K562 (cell line): ENCODE measurements around the gene RNASE7. TPM values are rescaled to one million over a fixed set of nuclear protein-coding genes. Genes with fewer than 3 reads are reported as not detected.

Experiments used
- ATAC-seq: fragments of 200-7000 bp; cut with Tn5 transposase; 3 replicates; pipeline ENCODE4 v1.9.1; 2020; ENCODE audit warnings: moderate library complexity
- BruUV-seq: library from RNA; stranded (reverse); fragments of 400-500 nt; replicated peaks from 2 replicates; lab custom pipeline; 2021; lab: Mats Ljungman, UMichigan
- CTCF ChIA-PET: fragments of 300-600 bp; formaldehyde crosslinking; extraction: SDS; loops from one replicate; lab custom pipeline; 2021; ENCODE audit warnings: low intra/inter-chr PET ratio; lab: Yijun Ruan, JAX
- POLR2A ChIA-PET: fragments of 300-600, 350-650 bp; sonication (Branson Sonifier 250); formaldehyde crosslinking; extraction: SDS; loops from one replicate; lab custom pipeline; 2021; ENCODE audit warnings: antibody characterized with exemption, inconsistent platforms; lab: Yijun Ruan, JAX
- DNase-seq, 4 experiments: peaks; one replicate each; pipeline versions ENCODE4 v3.0.0 to v3.0.0-alpha.2; 2011 to 2018; ENCODE audit warnings: low spot score in 3 of 4, mixed read lengths in 3 of 4; ENCODE audit errors: extremely low read depth in 1 of 4
- FAIRE-seq: peaks from 2 replicates; lab custom pipeline; 2011; peaks lifted over from hg19 to GRCh38; lab: Jason Lieb, UNC
- H2AFZ ChIP-seq: 2 replicates; pipeline ENCODE4 v1.6.0; 2011; ENCODE audit warnings: low read depth, low read length, control low read depth, inconsistent platforms
- H3K27ac ChIP-seq: fragments of 200-600 bp; 3 replicates; pipeline ENCODE4 v1.8.0; 2011; ENCODE audit warnings: low read depth, mild to moderate bottlenecking, control low read depth, inconsistent platforms, low read length, moderate library complexity, mixed read lengths; ENCODE audit errors: extremely low read depth
- H3K27me3 ChIP-seq, 2 experiments: fragments of 300-600 bp in 1 of 2; 2 replicates in 1 of 2; 3 replicates in 1 of 2; pipeline versions ENCODE4 v1.6.0 to v1.8.0; 2011; ENCODE audit warnings: inconsistent platforms in 2 of 2, low read length in 2 of 2, mild to moderate bottlenecking in 1 of 2, mixed read lengths in 1 of 2, moderate library complexity in 1 of 2; ENCODE audit not compliant: control insufficient read depth in 2 of 2, insufficient read depth in 2 of 2
- H3K36me3 ChIP-seq: fragments of 300-600 bp; 3 replicates; pipeline ENCODE4 v1.8.0; 2011; ENCODE audit warnings: mild to moderate bottlenecking, low read length, inconsistent platforms; ENCODE audit not compliant: control insufficient read depth, insufficient read depth
- H3K4me1 ChIP-seq, 2 experiments: fragments of 200-600 bp in 1 of 2; replicated peaks in 1 of 2; 2 replicates in 1 of 2; 3 replicates in 1 of 2; pipeline versions ENCODE4 v1.5.1 to v1.8.0; 2011; ENCODE audit warnings: inconsistent platforms in 2 of 2, low read length in 2 of 2, mild to moderate bottlenecking in 1 of 2, mixed read lengths in 1 of 2, moderate library complexity in 1 of 2; ENCODE audit not compliant: control insufficient read depth in 2 of 2, insufficient read depth in 2 of 2
- H3K4me2 ChIP-seq: 2 replicates; pipeline ENCODE4 v1.6.1; 2011; ENCODE audit warnings: low read length, control low read depth, inconsistent platforms, mixed read lengths; ENCODE audit not compliant: insufficient read depth
- H3K4me3 ChIP-seq: fragments of 200-600 bp; sonication (generic), shearing (Covaris generic); 2 replicates; pipeline ENCODE4 v1.5.1; 2016; ENCODE audit warnings: control low read depth, inconsistent platforms
- H3K79me2 ChIP-seq: fragments of 200-600 bp; 3 replicates; pipeline ENCODE4 v1.8.0; 2011; ENCODE audit warnings: low read length, inconsistent platforms; ENCODE audit not compliant: control insufficient read depth, insufficient read depth
- H3K9ac ChIP-seq, 2 experiments: 2 replicates each; pipeline versions ENCODE4 v1.6.0 to v1.6.1; 2011; ENCODE audit warnings: low read depth in 2 of 2, low read length in 2 of 2, control low read depth in 1 of 2, inconsistent platforms in 1 of 2, mild to moderate bottlenecking in 1 of 2, mixed read lengths in 1 of 2; ENCODE audit not compliant: insufficient read depth in 1 of 2
- H3K9me1 ChIP-seq: one replicate; pipeline ENCODE4 v1.6.0; 2011; ENCODE audit warnings: inconsistent platforms, mild to moderate bottlenecking, low read length, moderate library complexity; ENCODE audit not compliant: control insufficient read depth, insufficient read depth
- H3K9me3 ChIP-seq: replicated peaks from 2 replicates; pipeline ENCODE4 v1.5.1; 2011; ENCODE audit warnings: low read depth, low read length, inconsistent platforms; ENCODE audit not compliant: control insufficient read depth, insufficient read depth
- H4K20me1 ChIP-seq: replicated peaks from 2 replicates; pipeline ENCODE4 v1.6.1; 2011; ENCODE audit warnings: low read length, inconsistent platforms, mixed read lengths; ENCODE audit not compliant: control insufficient read depth, insufficient read depth
- CEBPB ChIP-seq: fragments of 450-650 bp; IDR thresholded peaks from 2 replicates; pipeline ENCODE4 v1.6.1; 2016; ENCODE audit warnings: missing genetic modification characterization, missing compliant biosample characterization
- POLR2AphosphoS2 ChIP-seq: IDR thresholded peaks from 2 replicates; pipeline ENCODE4 v1.6.1; 2012; ENCODE audit warnings: low read length, improper control_type of control experiment
- ZNF785 ChIP-seq: fragments of 250-450 bp; sonication (Bioruptor Pico); IDR thresholded peaks from 2 replicates; pipeline ENCODE4 v1.4.0; 2020; ENCODE audit warnings: mild to moderate bottlenecking
- ZNF79 ChIP-seq: fragments of 250-450 bp; sonication (Bioruptor Pico); IDR thresholded peaks from 2 replicates; pipeline ENCODE4 v1.4.0; 2020; ENCODE audit warnings: low read depth, mild to moderate bottlenecking, moderate library complexity
- WGBS: fragments of 100-300 bp; shearing (Covaris generic); methylation state at CpG from one replicate; pipeline ENCODE4 v1.1.6; 2016; ENCODE audit warnings: low coverage, mixed read lengths; ENCODE audit not compliant: insufficient coverage; ENCODE audit errors: missing lambda C conversion rate; 5-methylcytosine and 5-hydroxymethylcytosine counted together
- in situ Hi-C: fragments of 300-500 bp; cut with MboI; formaldehyde crosslinking; loops from 4 replicates; pipeline ENCODE4 v1.15.0; 2018; ENCODE audit warnings: inconsistent platforms, mixed read lengths
- intact Hi-C: fragments of 100-400 bp; cut with micrococcal nuclease; formaldehyde crosslinking; loops from 2 replicates; pipeline ENCODE4 v1.14.2; 2022
- polyA plus RNA-seq, 8 experiments: library from polyadenylated mRNA; depleted of rRNA in 4 of 8; stranded (reverse) in 5 of 8; unstranded in 3 of 8; fragments of >200 nt; fragmentation: Nextera tagmentation in 2 of 8; fragmentation: Illumina TruSeq in 1 of 8; extraction: Ambion mirVana in 2 of 8; extraction: Trizol in 1 of 8; gene quantifications; 2 replicates each; pipeline versions ENCODE4 v1.2.1 to v1.2.3, GENCODE V29; 2011 to 2014; ENCODE audit warnings: inconsistent platforms in 1 of 8, missing spikeins in 1 of 8
- total RNA-seq, 7 experiments: library from RNA; depleted of rRNA in 6 of 7; stranded (reverse); fragments of >200 nt in 6 of 7; fragmentation: Illumina TruSeq in 2 of 7; extraction: Trizol in 2 of 7; gene quantifications; 2 replicates each; pipeline versions ENCODE4 v1.2.1 to v1.2.3, GENCODE V29; 2011 to 2021; ENCODE audit warnings: low replicate concordance in 1 of 7
- TF ChIP-seq, protein P1 (sequence below), 2 experiments: fragments of 450-650 bp in 1 of 2; sonication (generic) in 1 of 2; formaldehyde crosslinking in 1 of 2; IDR thresholded peaks; 2 replicates each; pipeline versions ENCODE4 v1.7.1 to v1.9.0; 2016 to 2022; ENCODE audit warnings: inconsistent platforms in 1 of 2, mild to moderate bottlenecking in 1 of 2, missing genetic modification reagents in 1 of 2
- TF ChIP-seq, protein P2 (sequence below): sonication (generic); formaldehyde crosslinking; IDR thresholded peaks from 2 replicates; pipeline ENCODE4 v1.5.0; 2020; ENCODE audit warnings: missing genetic modification reagents

The RNASE7 gene
- total and polyA plus RNA-seq, 9 of the 15 experiments (the other 6 are each of a cell fraction or from before 2014, with no cell fraction given), result not detected

DNA sequence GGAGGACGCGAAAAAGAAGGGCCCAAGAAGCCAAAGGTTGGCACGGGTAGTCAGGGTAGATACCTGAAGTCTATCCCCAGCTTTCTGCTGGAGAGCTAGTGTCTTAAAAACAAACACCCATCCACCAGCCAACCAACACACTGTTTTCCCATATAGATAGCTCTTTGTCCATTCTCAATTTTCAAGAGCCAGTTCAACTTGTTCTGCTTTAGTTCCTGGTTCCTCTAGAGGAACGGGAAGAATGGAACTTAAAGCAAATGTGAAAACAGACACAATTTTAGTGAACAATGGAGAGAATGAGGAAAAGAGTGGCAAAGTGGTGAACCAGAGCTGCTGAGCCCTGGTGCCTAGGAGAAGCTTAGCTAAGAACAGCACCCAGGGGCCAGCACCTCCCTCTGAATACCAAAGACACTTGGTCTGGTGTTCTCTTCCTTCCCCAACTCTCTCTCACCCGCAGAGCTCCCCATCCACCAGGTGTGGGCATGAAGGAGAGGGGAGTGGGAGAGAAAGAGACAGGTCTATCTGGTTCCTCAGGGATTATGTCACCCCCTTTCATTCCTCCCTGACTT, 21.1 kb upstream of the RNASE7 start:
- H3K4me1 ChIP-seq, result peaks cover 20 to 25% of the 10 kb centered on the region in 2 experiments
- peaks cover 37% of the 10 kb centered on the region; the same call in 1 of the 3 replicates for H3K36me3 ChIP-seq
- 67% methylated on average over 4 of the region's 5 CpGs for WGBS
- intact Hi-C loops, result no loop called here
- H3K27me3 ChIP-seq, result no peaks in the 10 kb centered on the region
- no peak overlapping the region for H3K4me3 ChIP-seq
- BruUV-seq, result no TSS peak
- ChIA-PET POLR2A (no interaction called here), CTCF (no interaction called here)
- DNase-seq (no peak), ATAC-seq (no peak), FAIRE-seq (no peak)
- no peak overlapping the region for H3K27ac ChIP-seq
- no peaks in the 10 kb centered on the region for H4K20me1 ChIP-seq
- no peak overlapping the region for H3K4me2 ChIP-seq
- no peak overlapping the region for H2AFZ ChIP-seq
- no peaks in the 10 kb centered on the region for H3K9me3 ChIP-seq
- H3K9ac ChIP-seq, result no peak overlapping the region
- no peaks in the 10 kb centered on the region for H3K9me1 ChIP-seq
- in situ Hi-C loops, result no loop called here
- TF ChIP-seq ZNF79 (CRISPR knock-in tag), result no peak
- no peak for TF ChIP-seq POLR2AphosphoS2
- TF ChIP-seq CEBPB (tag), result no peak
- TF ChIP-seq, protein P1, sequence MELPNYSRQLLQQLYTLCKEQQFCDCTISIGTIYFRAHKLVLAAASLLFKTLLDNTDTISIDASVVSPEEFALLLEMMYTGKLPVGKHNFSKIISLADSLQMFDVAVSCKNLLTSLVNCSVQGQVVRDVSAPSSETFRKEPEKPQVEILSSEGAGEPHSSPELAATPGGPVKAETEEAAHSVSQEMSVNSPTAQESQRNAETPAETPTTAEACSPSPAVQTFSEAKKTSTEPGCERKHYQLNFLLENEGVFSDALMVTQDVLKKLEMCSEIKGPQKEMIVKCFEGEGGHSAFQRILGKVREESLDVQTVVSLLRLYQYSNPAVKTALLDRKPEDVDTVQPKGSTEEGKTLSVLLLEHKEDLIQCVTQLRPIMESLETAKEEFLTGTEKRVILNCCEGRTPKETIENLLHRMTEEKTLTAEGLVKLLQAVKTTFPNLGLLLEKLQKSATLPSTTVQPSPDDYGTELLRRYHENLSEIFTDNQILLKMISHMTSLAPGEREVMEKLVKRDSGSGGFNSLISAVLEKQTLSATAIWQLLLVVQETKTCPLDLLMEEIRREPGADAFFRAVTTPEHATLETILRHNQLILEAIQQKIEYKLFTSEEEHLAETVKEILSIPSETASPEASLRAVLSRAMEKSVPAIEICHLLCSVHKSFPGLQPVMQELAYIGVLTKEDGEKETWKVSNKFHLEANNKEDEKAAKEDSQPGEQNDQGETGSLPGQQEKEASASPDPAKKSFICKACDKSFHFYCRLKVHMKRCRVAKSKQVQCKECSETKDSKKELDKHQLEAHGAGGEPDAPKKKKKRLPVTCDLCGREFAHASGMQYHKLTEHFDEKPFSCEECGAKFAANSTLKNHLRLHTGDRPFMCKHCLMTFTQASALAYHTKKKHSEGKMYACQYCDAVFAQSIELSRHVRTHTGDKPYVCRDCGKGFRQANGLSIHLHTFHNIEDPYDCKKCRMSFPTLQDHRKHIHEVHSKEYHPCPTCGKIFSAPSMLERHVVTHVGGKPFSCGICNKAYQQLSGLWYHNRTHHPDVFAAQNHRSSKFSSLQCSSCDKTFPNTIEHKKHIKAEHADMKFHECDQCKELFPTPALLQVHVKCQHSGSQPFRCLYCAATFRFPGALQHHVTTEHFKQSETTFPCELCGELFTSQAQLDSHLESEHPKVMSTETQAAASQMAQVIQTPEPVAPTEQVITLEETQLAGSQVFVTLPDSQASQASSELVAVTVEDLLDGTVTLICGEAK (IDR thresholded peaks at IDR 0.05), result no peak
- TF ChIP-seq, protein P1 (CRISPR knock-in tag; IDR thresholded peaks at IDR 0.05), result no peak
- TF ChIP-seq, protein P2, sequence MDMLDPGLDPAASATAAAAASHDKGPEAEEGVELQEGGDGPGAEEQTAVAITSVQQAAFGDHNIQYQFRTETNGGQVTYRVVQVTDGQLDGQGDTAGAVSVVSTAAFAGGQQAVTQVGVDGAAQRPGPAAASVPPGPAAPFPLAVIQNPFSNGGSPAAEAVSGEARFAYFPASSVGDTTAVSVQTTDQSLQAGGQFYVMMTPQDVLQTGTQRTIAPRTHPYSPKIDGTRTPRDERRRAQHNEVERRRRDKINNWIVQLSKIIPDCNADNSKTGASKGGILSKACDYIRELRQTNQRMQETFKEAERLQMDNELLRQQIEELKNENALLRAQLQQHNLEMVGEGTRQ (CRISPR knock-in tag), result no peak
- no peak for TF ChIP-seq ZNF785 (CRISPR knock-in tag)
- H3K79me2 ChIP-seq, result peaks cover 21% of the 10 kb centered on the region
